SU-DHL-6 (cell line): ENCODE results near the gene BUB3.
"Not testable (repeated sequence)": the region's sequence is repeated elsewhere in the genome, so short reads cannot be mapped to it uniquely, and the experiment has no call there.

Experiments
- H2AFZ ChIP-seq: fragments of 200-600 bp; sonication (generic); 2 replicates; pipeline ENCODE4 v1.6.1; 2014; ENCODE audit warnings: low read depth, mild to moderate bottlenecking, moderate library complexity, mixed read lengths, antibody characterized with exemption, low read length; ENCODE audit not compliant: severe bottlenecking
- H3F3A ChIP-seq: fragments of 200-600 bp; shearing (Covaris generic); 2 replicates; pipeline ENCODE4 v1.6.0; 2016; ENCODE audit warnings: antibody characterized with exemption, mild to moderate bottlenecking; ENCODE audit not compliant: insufficient read depth
- H3K27ac ChIP-seq: fragments of 200-600 bp; sonication (generic); 2 replicates; pipeline ENCODE4 v1.5.1; 2016; ENCODE audit warnings: low read depth, mild to moderate bottlenecking, low read length, moderate library complexity, mixed read lengths
- H3K27me3 ChIP-seq: fragments of 200-600 bp; sonication (generic), shearing (Covaris generic); 2 replicates; pipeline ENCODE4 v1.6.0; 2014; ENCODE audit warnings: mild to moderate bottlenecking, low read length
- H3K36me3 ChIP-seq: fragments of 200-600 bp; sonication (generic); 2 replicates; pipeline ENCODE4 v1.6.1; 2014; ENCODE audit warnings: mild to moderate bottlenecking, low read length, mixed read lengths
- H3K4me2 ChIP-seq: fragments of 300-600, 200-600 bp; shearing (Covaris generic), sonication (generic); 2 replicates; pipeline ENCODE4 v1.6.0; 2014; ENCODE audit warnings: low read length, low read depth, mild to moderate bottlenecking; ENCODE audit not compliant: poor library complexity, severe bottlenecking
- H3K4me3 ChIP-seq: fragments of 200-600 bp; sonication (generic); 2 replicates; pipeline ENCODE4 v1.5.1; 2014; ENCODE audit warnings: antibody characterized with exemption, low read length, mild to moderate bottlenecking, mixed read lengths; ENCODE audit not compliant: insufficient read depth, poor library complexity, severe bottlenecking
- H3K79me2 ChIP-seq: fragments of 200-600 bp; sonication (generic); 2 replicates; pipeline ENCODE4 v1.6.1; 2014; ENCODE audit warnings: mild to moderate bottlenecking, low read length, moderate library complexity; ENCODE audit not compliant: insufficient read depth
- H3K9ac ChIP-seq: fragments of 200-600 bp; sonication (generic); 2 replicates; pipeline ENCODE4 v1.7.0; 2014; ENCODE audit warnings: mild to moderate bottlenecking, low read length
- H3K9me2 ChIP-seq: fragments of 200-600 bp; sonication (generic); replicated peaks from 2 replicates; pipeline ENCODE4 v1.6.1; 2014; ENCODE audit warnings: low read length; ENCODE audit not compliant: insufficient read depth
- H3K9me3 ChIP-seq: fragments of 200-600 bp; sonication (generic); 2 replicates; pipeline ENCODE4 v1.6.1; 2014; ENCODE audit warnings: low read length, mixed read lengths; ENCODE audit not compliant: insufficient read depth
- H4K20me1 ChIP-seq: fragments of 200-600 bp; sonication (generic); 2 replicates; pipeline ENCODE4 v1.6.1; 2014; ENCODE audit warnings: low read depth, mild to moderate bottlenecking, antibody characterized with exemption, low read length, moderate library complexity, mixed read lengths
- CTCF ChIP-seq: fragments of 200-600 bp; sonication (generic); IDR thresholded peaks from one replicate; pipeline ENCODE4 v1.5.1; 2017; ENCODE audit warnings: antibody characterized with exemption, mild to moderate bottlenecking, low read length, moderate library complexity; ENCODE audit not compliant: insufficient read depth, poor library complexity, severe bottlenecking
- EZH2phosphoT487 ChIP-seq: fragments of 200-600 bp; sonication (generic), shearing (Covaris generic); conservative IDR thresholded peaks from 2 replicates; pipeline ENCODE4 v1.6.1; 2018; ENCODE audit warnings: mild to moderate bottlenecking, antibody characterized with exemption, low read length, moderate library complexity, mixed read lengths

Gene BUB3

DNA sequence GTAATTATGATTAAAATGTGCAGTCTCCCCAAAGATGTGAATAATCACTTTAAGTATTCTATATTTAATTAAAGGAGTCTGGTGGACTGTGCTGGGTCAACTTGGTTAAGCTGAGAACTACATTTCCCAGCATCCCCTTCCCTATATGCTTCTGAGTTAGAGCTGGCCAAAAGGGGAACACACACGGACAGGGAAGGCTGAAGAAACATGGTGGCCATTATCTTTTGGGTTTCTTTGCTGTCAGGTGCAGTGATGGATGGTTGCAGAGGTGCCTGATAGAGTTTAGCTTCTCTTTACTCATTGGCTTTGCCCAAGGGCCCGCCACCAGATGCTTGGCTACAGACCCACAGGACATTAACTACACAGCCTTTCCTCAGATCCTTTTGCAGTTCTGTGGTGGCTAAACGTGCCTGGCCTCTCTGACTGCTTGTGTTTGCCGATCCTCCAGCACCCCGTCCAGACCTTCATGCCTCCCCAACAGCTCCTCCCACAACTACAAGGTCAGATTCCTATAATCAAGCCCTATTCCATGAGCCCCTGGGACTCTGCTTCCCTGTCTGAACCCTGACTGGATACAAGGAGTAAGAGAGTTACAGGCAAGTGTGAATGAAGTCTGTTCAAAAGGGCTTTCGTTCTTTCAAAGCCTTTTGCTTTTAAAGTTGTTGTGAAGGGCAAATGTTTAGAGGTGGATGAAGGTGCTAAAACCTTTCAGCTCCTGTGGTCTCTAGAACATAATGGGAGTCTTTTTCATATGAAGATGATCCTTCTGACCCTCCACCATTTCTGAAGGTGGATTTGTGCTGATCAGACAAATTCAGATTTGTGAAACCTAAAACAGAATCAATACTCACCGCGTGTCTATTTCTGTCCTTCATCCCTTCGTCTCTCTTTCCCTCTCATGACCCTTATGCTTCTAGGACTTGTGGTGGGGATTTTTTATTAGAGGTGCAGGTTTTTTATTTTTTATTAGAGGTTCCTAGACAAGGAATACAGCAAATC lies 21.5 kb downstream of the BUB3 start:
- Histone ChIP-seq H4K20me1 (no peaks in the 10 kb centered on the region), H3K36me3 (peaks cover 8% of the 10 kb centered on the region; the same call in 1 of the 2 replicates), H3K4me2 (no peak overlapping the region), H3F3A (no peaks in the 10 kb centered on the region; the same call in 1 of the 2 replicates), H3K9me2 (no peaks in the 10 kb centered on the region), H3K9ac (no peak overlapping the region), H3K27me3 (no peaks in the 10 kb centered on the region), H3K27ac (no peak overlapping the region), H3K4me3 (no peak overlapping the region), H3K9me3 (no peaks in the 10 kb centered on the region), H2AFZ (no peak overlapping the region), H3K79me2 (peaks cover 3% of the 10 kb centered on the region; the same call in 1 of the 2 replicates)
- TF ChIP-seq EZH2phosphoT487, result no peak
- no peak for TF ChIP-seq CTCF

GRCh38 chr10:123178390-123178789 lies 24.2 kb downstream of the BUB3 start:
- H3K9ac ChIP-seq, H3K79me2 ChIP-seq: not testable (repeated sequence)

GRCh38 chr10:123180101-123181090 lies 26.2 kb downstream of the BUB3 start:
- Histone ChIP-seq H3K27me3 (no peaks in the 10 kb centered on the region), H3F3A (no peaks in the 10 kb centered on the region; the same call in 1 of the 2 replicates), H2AFZ (no peak overlapping the region), H3K79me2 (no peaks in the 10 kb centered on the region), H3K36me3 (peaks cover 25% of the 10 kb centered on the region), H3K9me2 (no peaks in the 10 kb centered on the region), H3K9ac (no peak overlapping the region), H3K27ac (no peak overlapping the region), H3K4me3 (no peak overlapping the region), H4K20me1 (no peaks in the 10 kb centered on the region), H3K4me2 (no peak overlapping the region), H3K9me3 (peaks cover 8% of the 10 kb centered on the region)
- no peak for TF ChIP-seq CTCF
- no peak for TF ChIP-seq EZH2phosphoT487

More at GRCh38 chr10:123178390-123178789, 24.2 kb downstream of the BUB3 start:
- H3K36me3 ChIP-seq, result peaks cover 14% of the 10 kb centered on the region
- H3K9me2 ChIP-seq, H3K9me3 ChIP-seq, H3K27me3 ChIP-seq, H3K4me2 ChIP-seq, H4K20me1 ChIP-seq, H2AFZ ChIP-seq, H3K27ac ChIP-seq, H3K4me3 ChIP-seq, H3F3A ChIP-seq: not testable (repeated sequence)
